GM18861 (cell line): Measurements from ENCODE around the gene RETREG3.
"Not testable (repeated sequence)": the region's sequence is repeated elsewhere in the genome, so short reads cannot be mapped to it uniquely, and the experiment has no call there.

ENCODE experiments used
- ATAC-seq: cut with Tn5 transposase; IDR thresholded peaks from one replicate; pipeline ENCODE4 v1.9.1; 2021; ENCODE audit not compliant: unreplicated experiment

RETREG3 gene

DNA sequence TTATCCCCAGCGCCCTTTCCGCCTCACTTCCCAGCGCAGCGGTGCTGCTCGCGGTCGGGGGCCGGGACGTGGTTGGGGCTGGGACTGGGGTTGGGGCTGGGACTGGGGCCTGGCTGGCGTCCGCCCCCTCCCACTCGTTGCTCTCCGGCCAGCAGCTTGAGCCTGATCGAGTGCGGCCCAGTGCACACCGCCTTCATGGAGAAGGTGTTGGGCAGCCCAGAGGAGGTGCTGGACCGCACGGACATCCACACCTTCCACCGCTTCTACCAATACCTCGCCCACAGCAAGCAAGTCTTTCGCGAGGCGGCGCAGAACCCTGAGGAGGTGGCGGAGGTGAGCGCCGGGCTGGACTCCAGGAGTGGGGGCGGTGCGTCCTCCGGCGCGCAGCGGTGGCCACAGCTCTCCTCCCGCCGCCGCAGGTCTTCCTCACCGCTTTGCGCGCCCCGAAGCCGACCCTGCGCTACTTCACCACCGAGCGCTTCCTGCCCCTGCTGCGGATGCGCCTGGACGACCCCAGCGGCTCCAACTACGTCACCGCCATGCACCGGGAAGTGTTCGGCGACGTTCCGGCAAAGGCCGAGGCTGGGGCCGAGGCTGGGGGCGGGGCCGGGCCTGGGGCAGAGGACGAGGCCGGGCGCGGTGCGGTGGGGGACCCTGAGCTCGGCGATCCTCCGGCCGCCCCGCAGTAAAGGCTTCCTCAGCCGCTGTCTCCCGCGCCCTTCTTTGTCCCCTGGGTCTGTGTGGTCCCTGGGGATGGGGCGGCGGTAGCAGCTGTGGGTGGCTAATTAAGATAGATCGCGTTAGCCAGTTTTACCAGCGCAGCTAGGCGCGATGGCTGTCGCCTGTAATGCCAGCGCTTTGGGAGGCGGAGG, 54.7 kb downstream of the RETREG3 start:
- peak; percentile 68 for ATAC-seq

DNA sequence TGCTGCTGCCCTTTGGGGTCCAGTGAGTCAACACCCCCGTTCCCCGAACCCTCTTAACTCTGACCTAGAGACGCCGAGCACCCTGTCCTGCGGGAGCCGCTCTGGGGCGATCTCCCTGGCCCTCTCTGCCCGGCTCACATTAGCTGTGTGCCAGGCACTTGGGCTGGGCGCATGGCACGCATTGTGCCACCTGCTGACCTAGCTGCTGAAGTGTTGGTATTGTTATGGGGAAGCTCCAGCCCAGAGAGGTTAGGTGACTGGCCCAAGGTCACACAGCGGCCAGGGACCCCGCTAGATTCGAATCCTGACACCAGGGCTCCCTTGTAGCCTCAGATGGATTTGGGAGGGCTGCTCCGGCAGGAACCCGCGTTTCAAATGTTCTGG, 55.3 kb downstream of the RETREG3 start:
- no peak for ATAC-seq

DNA sequence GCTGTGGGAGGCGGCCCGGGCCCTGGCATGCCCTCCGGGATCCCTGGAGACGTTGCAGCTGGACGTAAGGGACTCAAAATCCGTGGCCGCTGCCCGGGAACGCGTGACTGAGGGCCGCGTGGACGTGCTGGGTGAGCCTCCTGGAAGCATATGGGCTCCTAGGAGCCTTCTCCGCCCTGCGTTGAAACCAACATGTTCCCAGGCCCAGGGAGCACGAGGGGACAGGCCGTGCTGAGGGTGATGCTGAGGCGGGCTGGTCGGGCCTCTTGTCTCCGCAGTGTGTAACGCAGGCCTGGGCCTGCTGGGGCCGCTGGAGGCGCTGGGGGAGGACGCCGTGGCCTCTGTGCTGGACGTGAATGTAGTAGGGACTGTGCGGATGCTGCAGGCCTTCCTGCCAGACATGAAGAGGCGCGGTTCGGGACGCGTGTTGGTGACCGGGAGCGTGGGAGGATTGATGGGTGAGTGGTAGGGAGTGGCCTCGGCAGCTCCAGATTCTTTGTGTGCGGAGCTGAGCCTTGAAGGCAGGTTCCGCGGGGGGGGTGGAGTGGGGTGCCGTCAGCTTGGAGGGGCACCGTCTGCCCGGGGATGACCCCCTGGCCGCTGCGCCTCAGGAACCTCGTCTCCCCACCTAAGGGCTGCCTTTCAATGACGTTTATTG, 55.9 kb downstream of the RETREG3 start:
- ATAC-seq: no peak

GRCh38 chr17:42552736-42553135, 56.4 kb downstream of the RETREG3 start, which contains the start of gene HSD17B1:
Gene HSD17B1, plus strand, starts transcription at chr17:42552923. Its CDS starts 11 bp downstream, at chr17:42552934.
- ATAC-seq: not testable (repeated sequence)

GRCh38 chr17:42548993-42549755, 60.0 kb downstream of the RETREG3 start:
- ATAC-seq: no peak

GRCh38 chr17:42548070-42548837, 60.9 kb downstream of the RETREG3 start:
- peak; percentile 38 for ATAC-seq

DNA sequence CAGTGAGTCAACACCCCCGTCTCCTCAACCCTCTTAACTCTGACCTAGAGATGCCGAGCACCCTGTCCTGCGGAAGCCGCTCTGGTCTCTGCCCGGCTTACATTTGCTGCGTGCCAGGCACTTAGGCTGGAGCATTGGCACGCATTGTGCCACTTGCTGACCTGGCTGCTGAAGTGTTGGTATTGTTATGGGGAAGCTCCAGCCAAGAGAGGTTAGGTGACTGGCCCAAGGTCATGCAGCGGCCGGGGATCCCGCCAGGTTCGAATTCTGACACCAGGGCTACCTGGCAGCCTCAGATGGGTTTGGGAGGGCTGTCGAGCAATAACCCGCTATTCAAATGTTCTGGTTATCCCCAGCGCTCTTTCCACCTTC, 61.5 kb downstream of the RETREG3 start:
- ATAC-seq: no peak

GRCh38 chr17:42547001-42547461, 62.1 kb downstream of the RETREG3 start:
- no peak for ATAC-seq

DNA sequence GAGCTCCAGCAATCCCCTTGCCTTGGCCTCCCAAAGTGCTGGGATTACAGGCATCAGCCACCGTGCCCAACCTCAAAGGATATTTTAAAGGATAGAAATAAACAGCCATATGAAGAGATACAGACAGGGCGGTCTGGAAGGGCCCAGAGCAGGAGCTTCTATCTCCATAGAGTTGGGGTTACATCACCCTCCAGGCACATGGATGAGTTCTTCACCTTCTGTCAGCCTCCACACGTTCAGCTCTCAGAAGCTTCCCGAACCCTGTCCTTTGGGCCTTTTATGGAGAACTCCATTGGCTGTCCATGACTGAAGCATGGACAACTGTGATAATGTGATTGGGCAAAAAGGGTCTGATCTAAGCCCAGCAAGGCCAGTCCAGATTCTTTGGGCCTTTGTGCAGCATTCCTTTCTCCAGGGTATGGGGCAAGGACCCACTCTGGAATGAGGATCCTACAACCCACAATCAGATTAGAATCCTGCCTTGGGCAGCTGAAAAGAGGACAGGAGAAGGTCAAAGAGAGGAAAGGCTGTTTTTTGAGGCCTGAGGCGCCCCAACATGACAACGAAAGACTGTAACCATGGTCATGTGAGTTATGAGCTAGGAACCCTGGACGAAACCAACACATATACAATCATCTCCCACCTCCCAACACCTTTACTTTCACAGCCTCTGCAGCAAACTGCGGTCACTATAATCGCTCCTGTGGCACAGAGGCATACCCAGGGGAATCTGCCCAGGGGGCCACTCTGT, 63.2 kb downstream of the RETREG3 start:
- ATAC-seq: not testable (repeated sequence)

GRCh38 chr17:42544874-42545283, 64.3 kb downstream of the RETREG3 start:
- ATAC-seq: no peak

DNA sequence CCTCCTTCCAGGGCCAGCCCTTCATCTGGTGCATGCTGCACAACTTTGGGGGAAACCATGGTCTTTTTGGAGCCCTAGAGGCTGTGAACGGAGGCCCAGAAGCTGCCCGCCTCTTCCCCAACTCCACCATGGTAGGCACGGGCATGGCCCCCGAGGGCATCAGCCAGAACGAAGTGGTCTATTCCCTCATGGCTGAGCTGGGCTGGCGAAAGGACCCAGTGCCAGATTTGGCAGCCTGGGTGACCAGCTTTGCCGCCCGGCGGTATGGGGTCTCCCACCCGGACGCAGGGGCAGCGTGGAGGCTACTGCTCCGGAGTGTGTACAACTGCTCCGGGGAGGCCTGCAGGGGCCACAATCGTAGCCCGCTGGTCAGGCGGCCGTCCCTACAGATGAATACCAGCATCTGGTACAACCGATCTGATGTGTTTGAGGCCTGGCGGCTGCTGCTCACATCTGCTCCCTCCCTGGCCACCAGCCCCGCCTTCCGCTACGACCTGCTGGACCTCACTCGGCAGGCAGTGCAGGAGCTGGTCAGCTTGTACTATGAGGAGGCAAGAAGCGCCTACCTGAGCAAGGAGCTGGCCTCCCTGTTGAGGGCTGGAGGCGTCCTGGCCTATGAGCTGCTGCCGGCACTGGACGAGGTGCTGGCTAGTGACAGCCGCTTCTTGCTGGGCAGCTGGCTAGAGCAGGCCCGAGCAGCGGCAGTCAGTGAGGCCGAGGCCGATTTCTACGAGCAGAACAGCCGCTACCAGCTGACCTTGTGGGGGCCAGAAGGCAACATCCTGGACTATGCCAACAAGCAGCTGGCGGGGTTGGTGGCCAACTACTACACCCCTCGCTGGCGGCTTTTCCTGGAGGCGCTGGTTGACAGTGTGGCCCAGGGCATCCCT, 65.7 kb downstream of the RETREG3 start:
- ATAC-seq: no peak

- no peak for ATAC-seq
These were observed 67.9 kb downstream of the RETREG3 start for GRCh38 chr17:42541041-42541833.

GRCh38 chr17:42540558-42540957, 68.6 kb downstream of the RETREG3 start:
- ATAC-seq: not testable (repeated sequence)

- no peak for ATAC-seq
These were observed 70.7 kb downstream of the RETREG3 start for GRCh38 chr17:42538482-42538881.

GRCh38 chr17:42537826-42538451, 71.2 kb downstream of the RETREG3 start:
- ATAC-seq: no peak

- ATAC-seq: no peak
These were observed 71.9 kb downstream of the RETREG3 start for GRCh38 chr17:42537156-42537805.
